ENCODE data around the gene FPR2.

DNA sequence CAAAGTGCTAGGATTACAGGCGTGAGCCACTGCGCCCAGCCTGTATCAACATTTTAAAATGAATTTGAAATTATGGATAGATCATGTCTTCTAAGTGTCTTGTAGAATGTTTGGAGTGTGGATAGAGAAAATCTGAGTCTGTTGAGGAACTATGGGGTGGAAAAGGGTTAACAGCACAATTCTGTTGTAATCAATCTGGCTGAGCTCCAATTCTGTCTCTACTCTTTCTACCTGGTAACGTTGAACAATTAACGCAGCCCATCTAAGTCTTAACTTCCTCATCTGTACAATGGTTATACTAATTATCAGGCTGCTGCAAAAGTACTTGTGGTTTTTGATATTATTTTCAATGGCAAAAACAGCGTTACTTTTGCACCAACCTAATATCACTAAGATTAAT lies 4.1 kb downstream of the FPR2 start:
- TF ChIP-seq EZH2 (IDR thresholded peaks at IDR 0.05; ENCODE audit: low read length): no peak
- TF ChIP-seq, protein P1, sequence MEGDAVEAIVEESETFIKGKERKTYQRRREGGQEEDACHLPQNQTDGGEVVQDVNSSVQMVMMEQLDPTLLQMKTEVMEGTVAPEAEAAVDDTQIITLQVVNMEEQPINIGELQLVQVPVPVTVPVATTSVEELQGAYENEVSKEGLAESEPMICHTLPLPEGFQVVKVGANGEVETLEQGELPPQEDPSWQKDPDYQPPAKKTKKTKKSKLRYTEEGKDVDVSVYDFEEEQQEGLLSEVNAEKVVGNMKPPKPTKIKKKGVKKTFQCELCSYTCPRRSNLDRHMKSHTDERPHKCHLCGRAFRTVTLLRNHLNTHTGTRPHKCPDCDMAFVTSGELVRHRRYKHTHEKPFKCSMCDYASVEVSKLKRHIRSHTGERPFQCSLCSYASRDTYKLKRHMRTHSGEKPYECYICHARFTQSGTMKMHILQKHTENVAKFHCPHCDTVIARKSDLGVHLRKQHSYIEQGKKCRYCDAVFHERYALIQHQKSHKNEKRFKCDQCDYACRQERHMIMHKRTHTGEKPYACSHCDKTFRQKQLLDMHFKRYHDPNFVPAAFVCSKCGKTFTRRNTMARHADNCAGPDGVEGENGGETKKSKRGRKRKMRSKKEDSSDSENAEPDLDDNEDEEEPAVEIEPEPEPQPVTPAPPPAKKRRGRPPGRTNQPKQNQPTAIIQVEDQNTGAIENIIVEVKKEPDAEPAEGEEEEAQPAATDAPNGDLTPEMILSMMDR (optimal IDR thresholded peaks at IDR 0.05 in 1 of 3, IDR thresholded peaks at IDR 0.05 in 1 of 3, conservative IDR thresholded peaks at IDR 0.05 in 1 of 3; ENCODE audit: extremely low read depth in 1 of 3, insufficient read depth in 2 of 3, low read length in 3 of 3): no peak
